Measurements from ENCODE around the gene TRIM50.

Gene TRIM50

GRCh38 chr7:73354821-73355220 is 26.9 kb upstream of the TRIM50 start:
- no peak for TF ChIP-seq CTCF (IDR thresholded peaks at IDR 0.05)
- no peak for DNase-seq (ENCODE audit: low spot score)
- Histone ChIP-seq H3K4me3 (no peak overlapping the region), H3K27ac (no peak overlapping the region)

GRCh38 chr7:73354196-73354595 is 26.3 kb upstream of the TRIM50 start:
- no peak for TF ChIP-seq CTCF (IDR thresholded peaks at IDR 0.05)
- Histone ChIP-seq H3K4me3 (no peak overlapping the region), H3K27ac (no peak overlapping the region)
- no peak for DNase-seq (ENCODE audit: low spot score)

- TF ChIP-seq CTCF (IDR thresholded peaks at IDR 0.05) = no peak
- DNase-seq (ENCODE audit: low spot score) = no peak
Measured at GRCh38 chr7:73353243-73353642, 25.4 kb upstream of the TRIM50 start.

GRCh38 chr7:73352784-73353183 is 24.9 kb upstream of the TRIM50 start:
- Histone ChIP-seq H3K4me3 (no peak overlapping the region), H3K27ac (no peak overlapping the region)
- no peak for TF ChIP-seq CTCF (IDR thresholded peaks at IDR 0.05)
- DNase-seq (ENCODE audit: low spot score) = no peak

More at GRCh38 chr7:73353243-73353642, 25.4 kb upstream of the TRIM50 start:
- Histone ChIP-seq H3K27ac (no peak overlapping the region), H3K4me3 (no peak overlapping the region)

GRCh38 chr7:73351447-73352167 is 23.7 kb upstream of the TRIM50 start:
- Histone ChIP-seq H3K27ac (no peak overlapping the region), H3K4me3 (no peak overlapping the region)
- no peak for TF ChIP-seq CTCF (IDR thresholded peaks at IDR 0.05)
- DNase-seq (ENCODE audit: low spot score) = no peak

- no peak for DNase-seq (ENCODE audit: low spot score)
- TF ChIP-seq CTCF (IDR thresholded peaks at IDR 0.05) = no peak
- Histone ChIP-seq H3K4me3 (no peak overlapping the region), H3K27ac (no peak overlapping the region)
Measured at GRCh38 chr7:73350306-73351068, 22.6 kb upstream of the TRIM50 start.

GRCh38 chr7:73349763-73350162 is 21.9 kb upstream of the TRIM50 start:
- Histone ChIP-seq H3K4me3 (no peak overlapping the region), H3K27ac (no peak overlapping the region)
- TF ChIP-seq CTCF (IDR thresholded peaks at IDR 0.05) = no peak
- no peak for DNase-seq (ENCODE audit: low spot score)

All from coronary artery (tissue), 2 donors.